AG20443 (cell line): Measurements from ENCODE around the gene XXYLT1.
"Not testable (repeated sequence)": the region's sequence is repeated elsewhere in the genome, so short reads cannot be mapped to it uniquely, and the experiment has no call there.

Experiments used
- DNase-seq: peaks from one replicate; pipeline ENCODE4 v3.0.0; 2012; ENCODE audit warnings: low spot score, mixed read lengths

Gene XXYLT1

GRCh38 chr3:195063581-195064193 lies 207.3 kb downstream of the XXYLT1 start:
- DNase-seq, result no peak

GRCh38 chr3:195062866-195063540 lies 208.0 kb downstream of the XXYLT1 start:
- DNase-seq, result no peak

- no peak for DNase-seq
These were observed 209.0 kb downstream of the XXYLT1 start for GRCh38 chr3:195061756-195062655.

DNA sequence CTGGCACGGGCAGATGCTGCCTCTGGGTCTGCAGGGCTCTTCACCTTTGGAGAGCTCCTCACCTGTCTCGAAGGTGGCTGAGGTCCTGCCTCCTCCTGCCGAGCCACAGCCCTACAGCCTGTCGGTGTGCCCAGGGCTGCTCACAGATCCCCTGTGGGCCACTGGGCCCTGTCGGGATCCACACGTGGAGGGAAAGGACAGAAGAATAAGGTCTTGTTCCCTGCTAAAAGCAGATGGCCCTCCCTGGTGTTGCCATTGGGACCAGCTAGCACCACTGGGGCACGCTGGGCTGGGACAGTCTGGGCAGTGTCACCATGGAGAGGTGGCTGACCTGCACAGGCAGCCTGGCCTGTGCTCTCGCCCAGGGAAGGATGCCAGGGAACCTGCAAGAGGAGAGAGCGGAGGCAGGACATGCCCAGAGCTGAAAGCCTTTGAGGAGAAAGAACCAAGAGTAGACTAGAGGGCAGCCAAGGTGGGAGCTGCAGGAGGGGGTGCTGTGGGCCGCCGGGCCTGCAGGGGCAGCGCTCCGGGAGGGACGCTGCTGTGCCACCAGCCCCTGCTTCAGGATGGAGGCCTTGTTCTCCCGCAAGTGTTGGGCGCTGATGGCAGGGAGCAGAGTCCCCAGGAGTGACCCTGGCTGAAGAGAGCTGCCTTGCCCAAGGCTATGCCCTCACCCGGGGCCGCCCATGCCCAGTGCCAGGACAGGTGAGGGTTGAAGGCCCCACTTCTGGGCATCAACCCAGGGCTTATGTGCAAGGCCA lies 210.2 kb downstream of the XXYLT1 start:
- DNase-seq, result no peak

GRCh38 chr3:195060217-195060481 lies 210.8 kb downstream of the XXYLT1 start:
- DNase-seq, result no peak

GRCh38 chr3:195059471-195060216 lies 211.3 kb downstream of the XXYLT1 start:
- no peak for DNase-seq

GRCh38 chr3:195059006-195059350 lies 212.0 kb downstream of the XXYLT1 start:
- DNase-seq, result no peak

GRCh38 chr3:195058336-195059005 lies 212.5 kb downstream of the XXYLT1 start:
- no peak for DNase-seq

DNA sequence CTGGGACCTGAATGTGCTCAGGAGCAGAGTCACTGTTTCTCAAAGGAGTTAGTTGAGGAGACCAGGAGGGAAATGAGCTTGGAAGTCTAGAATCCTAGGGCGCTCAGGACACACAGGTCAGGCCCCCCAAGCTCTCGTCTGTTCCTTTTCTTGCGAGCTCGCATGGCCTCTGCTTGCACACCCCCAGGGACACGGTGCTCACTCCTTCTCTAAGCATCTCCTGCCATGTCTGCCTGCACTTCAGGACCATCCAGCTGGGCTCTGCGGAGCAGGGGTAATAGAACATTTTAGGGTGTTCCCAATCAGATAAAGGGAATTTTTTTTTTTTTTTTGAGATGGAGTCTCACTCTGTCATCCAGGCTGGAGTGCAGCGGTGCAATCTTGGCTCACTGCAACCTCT lies 213.2 kb downstream of the XXYLT1 start:
- no peak for DNase-seq

DNA sequence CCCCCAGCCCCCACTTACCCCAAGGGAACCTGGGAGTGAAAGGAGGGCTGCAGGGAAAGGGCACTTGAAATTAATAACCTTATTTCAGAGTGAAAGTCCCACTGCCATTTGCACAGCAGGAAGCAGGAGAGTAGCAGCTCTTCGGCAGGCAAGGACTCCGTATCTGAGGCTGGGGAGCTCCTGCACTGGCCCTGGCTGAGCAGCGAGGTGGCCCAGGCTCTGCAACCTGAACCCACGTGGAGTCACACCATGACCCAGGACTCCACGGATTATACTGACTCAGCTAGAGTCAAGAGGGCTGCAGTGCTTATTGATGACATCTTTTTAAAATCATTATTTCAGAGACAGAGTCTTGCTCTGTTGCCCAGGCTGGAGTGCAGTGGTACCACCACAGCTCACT lies 214.5 kb downstream of the XXYLT1 start:
- DNase-seq, result no peak

DNA sequence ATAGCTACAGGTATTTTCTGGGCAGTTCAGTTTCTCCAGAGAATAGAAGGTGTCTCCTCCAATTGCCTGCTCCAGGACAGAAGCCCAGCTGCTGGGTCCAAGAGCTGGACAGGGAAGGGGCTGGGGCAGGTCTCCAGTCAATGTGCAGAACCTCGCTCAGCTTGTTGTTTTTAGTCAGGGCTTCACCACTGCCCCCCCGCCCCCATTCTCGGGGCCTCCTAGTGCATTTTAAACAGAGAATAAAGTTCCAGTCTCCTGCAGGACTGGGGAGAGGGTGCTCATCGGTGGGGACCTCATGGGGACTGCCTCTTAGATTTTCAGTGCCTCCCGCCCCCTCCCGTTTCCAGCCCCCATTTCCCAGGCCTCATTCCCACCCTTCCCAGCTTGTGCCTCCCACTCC lies 216.6 kb downstream of the XXYLT1 start:
- no peak for DNase-seq

- DNase-seq, result no peak
These were observed 218.0 kb downstream of the XXYLT1 start for GRCh38 chr3:195052939-195053338.

- DNase-seq, result not testable (repeated sequence)
These were observed 220.7 kb downstream of the XXYLT1 start for GRCh38 chr3:195050296-195050695.

- DNase-seq, result no peak
These were observed 222.7 kb downstream of the XXYLT1 start for GRCh38 chr3:195048059-195048905.

- DNase-seq, result no peak
These were observed 223.4 kb downstream of the XXYLT1 start for GRCh38 chr3:195047536-195047935.

DNA sequence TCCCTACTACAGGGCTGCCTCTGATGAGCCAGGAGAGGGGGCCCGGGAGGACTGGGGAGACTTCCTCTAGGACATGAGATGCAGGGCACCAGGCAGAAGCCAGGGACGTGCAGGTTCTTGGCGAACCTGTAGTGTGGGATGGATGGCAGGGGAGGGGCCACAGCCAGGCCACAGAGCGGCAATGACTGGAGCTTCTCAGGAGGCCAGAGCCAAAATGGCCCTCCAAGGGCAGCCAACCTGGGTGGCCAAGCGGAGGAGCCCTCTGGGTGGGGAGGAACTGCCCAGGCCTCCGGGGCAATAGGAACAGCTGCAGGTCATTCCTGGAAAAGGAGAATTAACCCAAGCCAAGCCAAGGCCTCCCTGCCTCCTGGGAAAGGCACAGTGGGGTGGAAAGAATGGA lies 224.5 kb downstream of the XXYLT1 start:
- DNase-seq, result no peak

GRCh38 chr3:195045481-195046210 lies 225.3 kb downstream of the XXYLT1 start:
- DNase-seq, result no peak

DNA sequence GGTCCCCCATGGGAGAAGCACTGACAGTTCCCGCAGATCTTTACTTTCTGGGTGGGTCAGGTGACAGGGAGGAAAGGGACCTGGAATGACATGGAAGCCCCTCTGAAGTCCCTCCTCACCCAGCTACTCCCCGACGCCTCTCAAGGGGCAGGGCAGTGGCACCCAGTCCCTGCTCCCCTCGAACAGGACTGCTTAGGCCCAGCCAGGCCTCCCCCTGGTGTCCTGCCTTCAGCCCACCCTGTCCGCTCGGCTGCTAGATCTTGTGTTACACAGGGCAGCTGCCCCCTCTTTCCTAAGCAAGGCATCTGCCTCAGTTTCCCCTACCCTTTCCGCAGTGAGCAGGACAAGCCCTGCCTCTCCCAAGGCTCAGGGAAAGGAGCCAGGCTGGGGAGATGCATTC lies 226.5 kb downstream of the XXYLT1 start:
- DNase-seq, result no peak

DNA sequence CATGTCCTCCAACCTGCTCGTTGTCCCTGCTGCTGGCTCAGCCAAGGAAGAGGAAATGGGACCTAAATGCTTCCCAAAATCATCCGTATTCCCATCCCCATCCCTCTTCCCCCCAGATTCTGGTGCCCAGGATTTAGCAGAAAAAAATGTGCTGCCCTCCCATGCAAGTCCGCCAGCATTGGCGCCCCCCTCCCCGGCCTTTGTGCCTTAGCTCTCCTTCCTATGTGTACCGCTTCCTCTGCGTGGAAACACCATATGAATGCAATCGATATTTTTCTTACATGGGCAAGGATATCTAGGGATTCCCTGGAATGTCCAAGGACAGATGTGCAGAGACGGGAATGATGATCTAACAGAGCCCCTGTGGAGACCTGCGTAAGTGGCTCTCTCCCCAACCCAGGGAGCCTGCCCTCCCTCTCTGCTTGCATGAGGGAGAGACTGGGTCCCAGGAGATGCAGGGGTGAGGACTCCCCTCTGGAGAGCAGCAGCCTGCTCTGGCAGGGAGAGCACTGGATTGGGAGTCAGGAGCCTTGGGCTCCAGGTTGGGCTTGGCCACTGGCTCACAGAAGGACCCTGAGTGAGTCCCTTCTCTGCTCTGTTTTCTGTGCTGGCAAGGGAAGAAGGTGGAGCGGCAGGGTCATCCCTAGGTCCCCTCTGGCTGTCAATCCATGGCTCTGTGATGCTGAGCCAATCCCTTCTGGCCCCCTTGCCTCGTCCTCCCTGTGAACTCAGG lies 227.2 kb downstream of the XXYLT1 start:
- no peak for DNase-seq
